ENCODE results near the gene MGAT5B. TPM values are rescaled to one million over a fixed set of nuclear protein-coding genes. Genes with fewer than 3 reads are reported as not detected.
"Not testable (repeated sequence)": the region's sequence is repeated elsewhere in the genome, so short reads cannot be mapped to it uniquely, and the experiment has no call there.

The MGAT5B gene
- total RNA-seq = 0.84 and 1.2 TPM in 2 replicates

- intact Hi-C loops (cut with micrococcal nuclease) = loop anchor here (1.0 kb wide), 2 partner anchors 198 to 379 kb away; no protein-coding TSS in a partner anchor
Measured at GRCh38 chr17:76868176-76868668, at the start of gene MGAT5B. Gene MGAT5B, plus strand, starts transcription at chr17:76868404. Its CDS starts 626 bp downstream, at chr17:76869030.

GRCh38 chr17:76820039-76820438 lies 48.2 kb upstream of the MGAT5B start:
- intact Hi-C loops (cut with micrococcal nuclease) = no loop called here

- intact Hi-C loops (cut with micrococcal nuclease) = no loop called here
Measured at GRCh38 chr17:76820561-76820960, 47.6 kb upstream of the MGAT5B start.

GRCh38 chr17:76822184-76822778 lies 45.9 kb upstream of the MGAT5B start:
- intact Hi-C loops (cut with micrococcal nuclease) = no loop called here

- intact Hi-C loops (cut with micrococcal nuclease) = no loop called here
Measured at GRCh38 chr17:76824093-76824492, 44.1 kb upstream of the MGAT5B start.

- intact Hi-C loops (cut with micrococcal nuclease) = no loop called here
Measured at GRCh38 chr17:76826330-76827068, 41.7 kb upstream of the MGAT5B start.

- intact Hi-C loops (cut with micrococcal nuclease) = no loop called here
Measured at GRCh38 chr17:76827736-76828135, 40.5 kb upstream of the MGAT5B start.

GRCh38 chr17:76830987-76831715 lies 37.1 kb upstream of the MGAT5B start:
- intact Hi-C loops (cut with micrococcal nuclease) = no loop called here

GRCh38 chr17:76833034-76833644 lies 35.1 kb upstream of the MGAT5B start:
- intact Hi-C loops (cut with micrococcal nuclease) = no loop called here

- intact Hi-C loops (cut with micrococcal nuclease) = no loop called here
Measured at GRCh38 chr17:76833747-76834146, 34.5 kb upstream of the MGAT5B start.

GRCh38 chr17:76834870-76835269 lies 33.3 kb upstream of the MGAT5B start:
- intact Hi-C loops (cut with micrococcal nuclease) = no loop called here

- intact Hi-C loops (cut with micrococcal nuclease) = no loop called here
Measured at GRCh38 chr17:76840443-76840767, 27.8 kb upstream of the MGAT5B start.

- intact Hi-C loops (cut with micrococcal nuclease) = no loop called here
Measured at GRCh38 chr17:76840884-76841775, 27.1 kb upstream of the MGAT5B start.

- intact Hi-C loops (cut with micrococcal nuclease) = no loop called here
Measured at GRCh38 chr17:76841776-76842405, 26.3 kb upstream of the MGAT5B start.

GRCh38 chr17:76843068-76843467 lies 25.1 kb upstream of the MGAT5B start:
- intact Hi-C loops (cut with micrococcal nuclease) = not testable (repeated sequence)

GRCh38 chr17:76843703-76844484 lies 24.3 kb upstream of the MGAT5B start:
- intact Hi-C loops (cut with micrococcal nuclease) = no loop called here

GRCh38 chr17:76844485-76844829 lies 23.7 kb upstream of the MGAT5B start:
- intact Hi-C loops (cut with micrococcal nuclease) = no loop called here

GRCh38 chr17:76844846-76845245 lies 23.4 kb upstream of the MGAT5B start:
- intact Hi-C loops (cut with micrococcal nuclease) = no loop called here

- intact Hi-C loops (cut with micrococcal nuclease) = no loop called here
Measured at GRCh38 chr17:76845541-76846017, 22.6 kb upstream of the MGAT5B start.
